ENCODE data around the gene C7orf57. TPM values are rescaled to one million over a fixed set of nuclear protein-coding genes. Genes with fewer than 3 reads are reported as not detected.
A peak's percentile ranks its signal among the peaks of the same experiment; 100 is the strongest.

The C7orf57 gene
- total RNA-seq, 1 experiment from 2014 or later: 3.2 TPM

GRCh38 chr7:48101968-48102367 is 66.6 kb downstream of the C7orf57 start:
- ATAC-seq (peak; percentile 49; the same call in 1 of the 2 replicates), DNase-seq (ENCODE audit: low read depth, low spot score) (no peak)
- intact Hi-C loops (cut with micrococcal nuclease; ENCODE audit: unreplicated experiment): no loop called here
- Histone ChIP-seq H3K27ac (ENCODE audit: low read length) (no peak overlapping the region; the same call in 1 of the 2 replicates), H3K4me3 (ENCODE audit: low read depth in 2 of 2, low read length in 2 of 2) (no peak overlapping the region), H3K27me3 (ENCODE audit: control insufficient read depth, insufficient read depth, low read length) (no peaks in the 10 kb centered on the region), H3K36me3 (ENCODE audit: control insufficient read depth, insufficient read depth, low read length) (peaks cover 72% of the 10 kb centered on the region), H3K9me3 (ENCODE audit: control insufficient read depth, insufficient read depth, low read depth, low read length) (no peaks in the 10 kb centered on the region), H3K4me1 (ENCODE audit: control insufficient read depth, insufficient read depth, low read length) (peaks cover 14% of the 10 kb centered on the region)
- TF ChIP-seq REST (IDR thresholded peaks at IDR 0.05; ENCODE audit: insufficient read depth in 1 of 2, low read depth in 2 of 2, low read length in 1 of 2) (no peak), SIN3A (IDR thresholded peaks at IDR 0.05; ENCODE audit: borderline replicate concordance, insufficient read depth, low read depth, low read length) (no peak), CTCF (IDR thresholded peaks at IDR 0.05) (peak; percentile 77), TCF7L2 (IDR thresholded peaks at IDR 0.05; ENCODE audit: low read depth, low read length) (no peak), POLR2AphosphoS5 (IDR thresholded peaks at IDR 0.05; ENCODE audit: low read depth, low read length) (no peak)
- no TSS peak for BruUV-seq (replicated peaks)
- ChIA-PET POLR2A (no interaction called here), CTCF (no interaction called here)
- in situ Hi-C loops (cut with HindIII; ENCODE audit: low pct_unique_long_range_greater_than_20kb, low sequenced_read_pairs): no loop called here

- in situ Hi-C loops (cut with HindIII; ENCODE audit: low pct_unique_long_range_greater_than_20kb, low sequenced_read_pairs): no loop called here
- TF ChIP-seq CTCF (IDR thresholded peaks at IDR 0.05) (no peak), TCF7L2 (IDR thresholded peaks at IDR 0.05; ENCODE audit: low read depth, low read length) (no peak), REST (IDR thresholded peaks at IDR 0.05; ENCODE audit: insufficient read depth in 1 of 2, low read depth in 2 of 2, low read length in 1 of 2) (no peak), SIN3A (IDR thresholded peaks at IDR 0.05; ENCODE audit: borderline replicate concordance, insufficient read depth, low read depth, low read length) (no peak), POLR2AphosphoS5 (IDR thresholded peaks at IDR 0.05; ENCODE audit: low read depth, low read length) (no peak)
These were observed 67.2 kb downstream of the C7orf57 start for GRCh38 chr7:48102530-48102929.

More at GRCh38 chr7:48102530-48102929, 67.2 kb downstream of the C7orf57 start:
- Histone ChIP-seq H3K4me1 (ENCODE audit: control insufficient read depth, insufficient read depth, low read length) (peaks cover 20% of the 10 kb centered on the region), H3K9me3 (ENCODE audit: control insufficient read depth, insufficient read depth, low read depth, low read length) (no peaks in the 10 kb centered on the region), H3K36me3 (ENCODE audit: control insufficient read depth, insufficient read depth, low read length) (peaks cover 69% of the 10 kb centered on the region), H3K27ac (ENCODE audit: low read length) (no peak overlapping the region), H3K27me3 (ENCODE audit: control insufficient read depth, insufficient read depth, low read length) (no peaks in the 10 kb centered on the region), H3K4me3 (ENCODE audit: low read depth in 2 of 2, low read length in 2 of 2) (no peak overlapping the region)
- BruUV-seq (replicated peaks): no TSS peak
- intact Hi-C loops (cut with micrococcal nuclease; ENCODE audit: unreplicated experiment): no loop called here
- ChIA-PET CTCF (no interaction called here), POLR2A (no interaction called here)
- no peak for DNase-seq (ENCODE audit: low read depth, low spot score)
- no peak for ATAC-seq
